H1 (cell line): ENCODE results near the gene CDC42BPB.

Experiments
- KDM1A ChIP-seq: fragments of 200-600, 300-600 bp; sonication (generic); IDR thresholded peaks from 2 replicates; pipeline ENCODE4 v1.7.1; 2016; ENCODE audit warnings: mild to moderate bottlenecking, low read length, borderline replicate concordance
- PHF8 ChIP-seq: fragments of 200-600 bp; sonication (generic); conservative IDR thresholded peaks from 2 replicates; pipeline ENCODE4 v1.7.1; 2012; ENCODE audit warnings: low read depth, mild to moderate bottlenecking, inconsistent platforms, low read length, moderate library complexity
- TBP ChIP-seq: IDR thresholded peaks from 2 replicates; pipeline ENCODE4 v1.6.1; 2011; ENCODE audit warnings: low read depth, low read length, improper control_type of control experiment
- TF ChIP-seq, protein P1 (sequence below), 3 experiments: IDR thresholded peaks; 1 replicate in 2 of 3; 2 replicates in 1 of 3; pipeline versions ENCODE4 v1.5.1 to v1.6.1; 2011; ENCODE audit warnings: low read length in 3 of 3, mild to moderate bottlenecking in 3 of 3, inconsistent platforms in 2 of 3, low read depth in 1 of 3, moderate library complexity in 1 of 3; ENCODE audit not compliant: insufficient read depth in 1 of 3; ENCODE audit errors: control extremely low read depth in 1 of 3

DNA sequence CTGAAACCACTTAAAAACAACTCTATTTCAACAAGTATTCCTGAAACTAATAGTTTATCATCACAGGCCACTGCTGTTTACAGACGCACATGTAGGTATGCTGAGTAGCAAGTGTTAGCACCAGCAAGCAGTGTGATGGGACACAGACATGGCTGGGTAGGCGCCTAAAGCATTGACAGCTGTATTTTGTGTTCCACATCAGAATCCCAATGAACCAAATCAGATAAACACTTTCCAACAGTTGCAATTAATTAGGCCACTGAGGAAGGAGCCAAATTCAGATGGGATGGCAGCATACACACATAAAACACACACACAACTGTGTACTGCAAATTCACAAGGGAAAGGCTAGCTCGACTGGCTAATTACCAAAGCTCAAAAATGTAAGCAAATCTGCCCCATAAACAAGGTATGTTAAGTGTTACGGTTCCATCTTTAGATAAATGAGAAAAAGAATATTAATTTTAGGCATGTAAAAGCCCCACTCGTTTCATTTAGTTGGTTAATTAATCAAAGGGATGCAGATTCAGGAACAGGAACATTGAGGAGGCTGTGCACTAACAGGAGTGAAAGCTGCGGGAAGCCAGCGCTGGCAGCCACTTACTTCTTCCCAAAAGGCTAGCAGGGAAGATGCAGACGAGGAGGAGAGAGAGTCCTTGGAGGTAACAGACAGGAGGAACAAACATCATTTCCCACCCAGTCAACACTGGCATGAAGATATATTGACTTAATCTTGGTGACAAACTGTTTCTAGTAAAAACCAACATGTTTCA, 101.5 kb downstream of the CDC42BPB start:
- TF ChIP-seq KDM1A = no peak
- TF ChIP-seq, protein P1, sequence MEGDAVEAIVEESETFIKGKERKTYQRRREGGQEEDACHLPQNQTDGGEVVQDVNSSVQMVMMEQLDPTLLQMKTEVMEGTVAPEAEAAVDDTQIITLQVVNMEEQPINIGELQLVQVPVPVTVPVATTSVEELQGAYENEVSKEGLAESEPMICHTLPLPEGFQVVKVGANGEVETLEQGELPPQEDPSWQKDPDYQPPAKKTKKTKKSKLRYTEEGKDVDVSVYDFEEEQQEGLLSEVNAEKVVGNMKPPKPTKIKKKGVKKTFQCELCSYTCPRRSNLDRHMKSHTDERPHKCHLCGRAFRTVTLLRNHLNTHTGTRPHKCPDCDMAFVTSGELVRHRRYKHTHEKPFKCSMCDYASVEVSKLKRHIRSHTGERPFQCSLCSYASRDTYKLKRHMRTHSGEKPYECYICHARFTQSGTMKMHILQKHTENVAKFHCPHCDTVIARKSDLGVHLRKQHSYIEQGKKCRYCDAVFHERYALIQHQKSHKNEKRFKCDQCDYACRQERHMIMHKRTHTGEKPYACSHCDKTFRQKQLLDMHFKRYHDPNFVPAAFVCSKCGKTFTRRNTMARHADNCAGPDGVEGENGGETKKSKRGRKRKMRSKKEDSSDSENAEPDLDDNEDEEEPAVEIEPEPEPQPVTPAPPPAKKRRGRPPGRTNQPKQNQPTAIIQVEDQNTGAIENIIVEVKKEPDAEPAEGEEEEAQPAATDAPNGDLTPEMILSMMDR (IDR thresholded peaks at IDR 0.05; ENCODE audit: control extremely low read depth in 1 of 3, insufficient read depth in 1 of 3, low read depth in 1 of 3, low read length in 3 of 3) = no peak
- no peak for TF ChIP-seq PHF8
- no peak for TF ChIP-seq TBP
